Sigmoid colon (tissue), 3 donors: ENCODE measurements around the gene NARS2.

ENCODE experiments used
- POLR2A ChIP-seq, 2 donors: fragments of 450-650 bp; IDR thresholded peaks; one replicate each; pipeline ENCODE4 v1.6.1; 2016; ENCODE audit warnings: antibody characterized with exemption in 2 of 2, mild to moderate bottlenecking in 2 of 2, moderate library complexity in 2 of 2
- TF ChIP-seq, protein P1 (sequence below), 4 experiments: fragments of 450-650 bp in 3 of 4; fragments of 200-600 bp in 1 of 4; IDR thresholded peaks; one replicate each; pipeline ENCODE4 v1.5.1; 2016 to 2019; ENCODE audit warnings: antibody characterized with exemption in 4 of 4, mild to moderate bottlenecking in 3 of 4, moderate library complexity in 2 of 4

DNA sequence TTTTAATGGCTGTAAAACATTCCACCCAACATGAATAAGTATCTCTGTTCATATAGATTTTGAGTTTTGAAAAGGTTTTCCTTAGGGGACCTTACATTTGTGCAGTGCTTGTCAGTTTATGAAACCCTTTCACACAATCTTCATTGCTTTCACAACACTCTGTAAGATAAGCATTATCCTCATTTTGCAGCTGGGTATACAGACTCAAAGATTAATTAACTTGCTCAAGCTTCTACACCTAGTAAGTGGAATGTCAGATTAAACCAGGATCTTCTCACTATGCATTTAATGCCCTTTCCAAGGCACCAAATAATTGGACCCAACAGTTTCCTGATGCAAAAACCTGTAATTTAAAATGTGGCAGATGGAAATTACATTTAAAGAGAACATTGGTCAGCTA, 145.5 kb downstream of the NARS2 start:
- TF ChIP-seq, protein P1, sequence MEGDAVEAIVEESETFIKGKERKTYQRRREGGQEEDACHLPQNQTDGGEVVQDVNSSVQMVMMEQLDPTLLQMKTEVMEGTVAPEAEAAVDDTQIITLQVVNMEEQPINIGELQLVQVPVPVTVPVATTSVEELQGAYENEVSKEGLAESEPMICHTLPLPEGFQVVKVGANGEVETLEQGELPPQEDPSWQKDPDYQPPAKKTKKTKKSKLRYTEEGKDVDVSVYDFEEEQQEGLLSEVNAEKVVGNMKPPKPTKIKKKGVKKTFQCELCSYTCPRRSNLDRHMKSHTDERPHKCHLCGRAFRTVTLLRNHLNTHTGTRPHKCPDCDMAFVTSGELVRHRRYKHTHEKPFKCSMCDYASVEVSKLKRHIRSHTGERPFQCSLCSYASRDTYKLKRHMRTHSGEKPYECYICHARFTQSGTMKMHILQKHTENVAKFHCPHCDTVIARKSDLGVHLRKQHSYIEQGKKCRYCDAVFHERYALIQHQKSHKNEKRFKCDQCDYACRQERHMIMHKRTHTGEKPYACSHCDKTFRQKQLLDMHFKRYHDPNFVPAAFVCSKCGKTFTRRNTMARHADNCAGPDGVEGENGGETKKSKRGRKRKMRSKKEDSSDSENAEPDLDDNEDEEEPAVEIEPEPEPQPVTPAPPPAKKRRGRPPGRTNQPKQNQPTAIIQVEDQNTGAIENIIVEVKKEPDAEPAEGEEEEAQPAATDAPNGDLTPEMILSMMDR (IDR thresholded peaks at IDR 0.05), result no peak
- TF ChIP-seq POLR2A (IDR thresholded peaks at IDR 0.05), result no peak
